GM12874 (cell line): ENCODE results near the gene DMGDH.

Experiments
- TF ChIP-seq, protein P1 (sequence below): IDR thresholded peaks from 2 replicates; pipeline ENCODE4 v1.5.1; 2011; ENCODE audit warnings: low read depth, mild to moderate bottlenecking, control low read depth, low read length, moderate library complexity; ENCODE audit not compliant: insufficient read depth

DMGDH gene

DNA sequence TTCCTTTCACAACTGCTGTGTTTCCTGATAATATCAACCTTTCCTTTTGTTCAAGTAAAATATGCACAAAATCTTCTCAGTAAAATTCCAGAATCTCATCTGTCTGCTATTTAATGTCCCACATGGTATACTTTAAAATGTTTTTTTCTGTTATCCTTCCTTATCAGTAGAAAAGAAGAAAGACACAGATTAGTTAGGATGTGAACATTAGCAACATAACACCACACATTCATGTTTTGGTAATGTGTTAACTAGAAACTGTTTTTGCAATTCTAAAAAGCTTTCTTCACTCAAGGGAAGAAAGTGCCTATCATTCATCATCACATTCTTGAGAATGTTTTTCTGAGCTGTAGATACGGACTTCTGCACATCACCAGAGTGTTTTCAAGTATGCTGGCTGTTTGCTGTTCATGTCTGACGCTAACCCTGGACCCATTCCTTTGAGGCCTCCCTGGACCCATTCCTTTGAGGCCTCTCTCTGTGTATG, 73.9 kb downstream of the DMGDH start:
- TF ChIP-seq, protein P1, sequence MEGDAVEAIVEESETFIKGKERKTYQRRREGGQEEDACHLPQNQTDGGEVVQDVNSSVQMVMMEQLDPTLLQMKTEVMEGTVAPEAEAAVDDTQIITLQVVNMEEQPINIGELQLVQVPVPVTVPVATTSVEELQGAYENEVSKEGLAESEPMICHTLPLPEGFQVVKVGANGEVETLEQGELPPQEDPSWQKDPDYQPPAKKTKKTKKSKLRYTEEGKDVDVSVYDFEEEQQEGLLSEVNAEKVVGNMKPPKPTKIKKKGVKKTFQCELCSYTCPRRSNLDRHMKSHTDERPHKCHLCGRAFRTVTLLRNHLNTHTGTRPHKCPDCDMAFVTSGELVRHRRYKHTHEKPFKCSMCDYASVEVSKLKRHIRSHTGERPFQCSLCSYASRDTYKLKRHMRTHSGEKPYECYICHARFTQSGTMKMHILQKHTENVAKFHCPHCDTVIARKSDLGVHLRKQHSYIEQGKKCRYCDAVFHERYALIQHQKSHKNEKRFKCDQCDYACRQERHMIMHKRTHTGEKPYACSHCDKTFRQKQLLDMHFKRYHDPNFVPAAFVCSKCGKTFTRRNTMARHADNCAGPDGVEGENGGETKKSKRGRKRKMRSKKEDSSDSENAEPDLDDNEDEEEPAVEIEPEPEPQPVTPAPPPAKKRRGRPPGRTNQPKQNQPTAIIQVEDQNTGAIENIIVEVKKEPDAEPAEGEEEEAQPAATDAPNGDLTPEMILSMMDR: no peak

DNA sequence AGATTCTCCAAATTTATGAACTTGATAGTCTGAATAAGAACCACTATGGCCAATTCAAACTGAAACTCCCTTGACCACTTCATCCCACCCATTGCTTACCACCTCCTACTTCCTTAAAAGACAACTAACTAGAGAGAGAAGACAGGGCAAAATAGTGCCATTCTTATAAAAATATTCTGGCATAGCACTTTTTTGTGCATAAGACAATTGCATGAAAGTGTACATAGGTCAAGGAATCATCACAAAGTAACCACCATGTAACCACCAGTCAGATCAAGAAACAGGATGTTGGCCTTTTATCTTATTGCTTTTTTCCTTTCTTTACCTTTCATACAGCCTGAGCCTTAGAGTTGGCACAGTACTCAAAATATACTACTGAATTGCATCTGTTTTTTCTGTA, 76.3 kb downstream of the DMGDH start:
- TF ChIP-seq, protein P1: no peak

DNA sequence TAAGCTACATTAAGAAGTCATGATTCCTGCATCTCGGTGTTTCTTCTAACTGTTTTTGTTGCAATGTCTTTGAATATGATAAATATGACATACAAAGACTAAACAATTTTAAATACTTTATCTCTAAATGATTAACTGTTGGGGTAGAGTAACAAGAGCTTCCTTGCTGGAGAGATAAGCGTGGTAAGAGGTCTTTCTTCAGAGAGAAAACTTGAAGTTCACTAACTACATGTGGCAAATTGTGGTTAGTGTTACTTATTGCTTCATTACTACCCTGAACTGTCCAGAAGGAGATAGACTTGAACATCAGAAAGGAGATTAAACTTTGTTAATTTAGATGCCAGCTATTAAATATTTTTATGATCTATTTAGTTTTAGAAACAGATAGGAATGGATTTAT, 77.3 kb downstream of the DMGDH start:
- TF ChIP-seq, protein P1: no peak

DNA sequence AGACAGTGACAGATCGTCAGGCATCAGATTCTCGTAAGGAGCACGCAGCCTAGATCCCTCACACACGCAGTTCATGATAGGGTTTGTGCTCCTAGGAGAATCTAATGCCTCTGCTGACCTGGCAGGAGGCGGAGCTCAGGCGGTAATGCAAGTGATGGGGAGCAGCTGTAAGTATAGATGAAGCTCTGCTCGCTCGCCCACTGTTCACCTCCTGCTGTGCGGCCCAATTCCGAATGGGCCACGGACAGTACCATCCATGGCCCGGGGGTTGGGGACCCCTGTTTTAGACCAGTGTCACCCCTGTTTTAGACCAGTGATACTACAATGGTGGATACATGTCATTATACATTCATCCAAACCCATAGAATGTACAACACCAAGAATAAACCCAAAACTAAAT, 80.4 kb downstream of the DMGDH start:
- TF ChIP-seq, protein P1: no peak

DNA sequence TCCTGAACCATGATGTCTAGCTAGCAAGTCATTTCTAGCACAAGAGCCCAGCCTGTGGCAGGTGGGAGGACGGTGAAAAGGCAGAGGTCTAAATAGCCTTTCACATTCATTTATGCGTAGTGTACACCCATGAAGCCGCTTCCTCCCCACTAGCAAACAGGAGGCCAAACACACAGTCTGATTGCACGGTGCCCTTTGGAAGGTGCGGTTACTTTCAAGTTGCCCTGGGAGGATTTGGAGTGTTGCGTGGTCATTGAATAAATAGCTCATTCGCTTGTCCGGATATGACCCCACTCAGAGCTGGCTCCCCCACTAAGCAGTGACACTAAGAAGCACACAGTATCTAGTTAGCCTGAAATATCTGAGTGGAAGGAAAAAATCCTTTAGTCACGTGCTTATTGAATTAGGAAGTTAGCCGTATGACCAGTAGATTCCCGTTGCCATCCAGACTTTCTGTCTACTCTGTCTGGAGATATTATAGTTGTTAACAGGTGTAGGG, 83.7 kb downstream of the DMGDH start:
- TF ChIP-seq, protein P1: no peak

DNA sequence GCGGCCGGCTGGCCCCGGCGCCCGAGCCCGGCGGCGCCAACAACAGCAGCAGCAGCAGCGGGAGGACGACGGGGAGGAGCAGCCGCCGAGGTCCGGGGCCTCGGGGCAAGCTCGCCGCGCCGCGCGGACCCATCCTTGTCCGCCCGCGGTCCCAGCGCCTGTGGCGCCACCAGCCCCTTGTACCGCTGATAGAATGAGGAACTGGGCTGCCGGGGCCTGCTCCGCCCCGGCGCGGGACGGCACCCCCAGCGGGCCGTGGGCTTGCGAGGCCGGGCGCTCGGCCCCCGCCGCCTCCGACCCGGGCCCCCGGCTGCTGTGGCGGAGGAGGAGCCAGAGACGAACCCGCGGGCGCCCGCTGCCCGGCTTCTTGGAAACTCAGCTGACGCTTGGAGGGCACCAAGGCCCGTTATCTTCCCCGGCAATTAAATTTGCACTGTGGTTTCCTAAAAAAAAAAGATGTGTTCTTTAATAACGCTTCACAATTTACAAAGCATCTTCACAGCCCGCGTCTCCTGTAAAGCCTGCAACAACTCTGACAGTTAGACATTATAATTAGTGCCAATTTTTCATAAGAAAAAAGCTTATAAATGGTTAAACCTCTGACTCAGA, 84.3 kb downstream of the DMGDH start, which contains the start of gene ARSB:
Gene ARSB, minus strand, starts transcription at position 195 of the 609 bp plus-strand sequence. Its CDS starts 62 bp downstream, at position 133.
- TF ChIP-seq, protein P1: no peak

DNA sequence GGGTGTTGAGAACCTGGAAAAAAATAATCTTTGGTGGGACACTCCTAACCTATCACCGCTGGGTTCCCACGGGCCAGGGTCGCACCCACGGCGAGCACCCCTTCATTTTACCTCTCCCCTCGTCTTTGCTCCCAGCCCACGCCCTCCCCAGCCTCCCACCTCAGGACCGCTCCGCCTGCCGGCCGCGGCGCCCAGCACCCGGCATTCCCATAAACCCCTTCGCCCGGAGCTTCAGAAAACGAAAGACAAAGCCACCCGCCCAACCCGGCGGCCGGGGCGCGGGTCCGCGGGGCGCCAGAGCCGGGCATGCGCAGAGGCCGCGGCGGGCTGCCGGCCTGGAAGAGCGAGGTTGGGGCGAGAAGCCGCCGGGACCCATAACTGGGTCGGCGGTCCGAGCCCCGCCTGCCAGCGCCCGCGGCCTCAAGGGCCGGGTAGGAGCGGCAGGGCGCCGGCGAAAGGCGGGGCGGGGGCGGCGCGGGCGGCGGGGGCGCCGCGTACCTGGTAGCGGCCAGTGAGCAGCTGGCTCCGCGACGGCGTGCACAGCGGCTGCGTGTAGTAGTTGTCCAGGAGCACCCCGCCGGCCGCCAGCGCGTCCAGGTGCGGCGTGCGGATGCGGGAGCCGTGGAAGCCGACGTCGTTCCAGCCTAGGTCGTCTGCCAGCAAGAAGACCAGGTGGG, 84.9 kb downstream of the DMGDH start:
- TF ChIP-seq, protein P1: 0 out of 2 replicates have a peak, but pooled peaks have one; percentile 2
